ENCODE data around the gene AVL9.
"Not testable (repeated sequence)": the region's sequence is repeated elsewhere in the genome, so short reads cannot be mapped to it uniquely, and the experiment has no call there.

The AVL9 gene

DNA sequence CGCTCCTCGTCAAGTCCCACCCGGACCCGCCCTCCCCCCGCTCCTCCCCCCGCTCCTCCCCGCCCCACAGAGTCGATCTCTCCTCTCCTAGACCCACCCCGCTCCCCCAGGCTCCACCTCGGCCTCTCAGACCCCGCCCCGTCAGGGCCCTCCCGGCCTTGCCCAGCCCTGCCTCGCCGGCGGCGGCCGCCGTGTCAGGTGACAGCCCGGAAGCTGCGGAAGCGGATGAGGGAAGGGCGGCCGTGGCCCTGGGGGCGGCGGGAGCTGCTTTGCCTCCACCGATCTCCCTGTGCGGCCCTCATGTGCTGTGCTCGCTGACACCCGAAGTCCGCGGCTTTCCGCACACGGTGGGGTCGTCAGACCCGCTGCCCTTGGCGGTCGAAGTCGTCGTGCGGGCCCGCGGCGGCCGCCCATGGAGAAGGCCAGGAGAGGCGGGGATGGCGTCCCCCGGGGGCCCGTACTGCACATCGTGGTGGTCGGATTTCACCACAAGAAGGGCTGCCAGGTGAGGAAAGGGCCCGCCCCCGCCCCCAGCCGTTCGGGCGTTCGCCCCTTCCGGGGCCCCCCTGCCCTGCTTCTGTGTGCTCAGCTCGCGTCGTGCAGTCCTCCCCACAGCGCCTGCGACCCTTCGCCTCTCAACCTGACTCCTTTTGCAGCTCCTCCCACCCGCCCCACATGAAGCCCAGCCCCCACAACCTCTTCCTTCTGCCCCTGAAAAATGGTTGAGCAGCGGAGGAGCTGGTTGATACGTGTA lies at the start of gene AVL9:
AVL9 (plus strand) TSS at position 192 of the 754 bp plus-strand sequence; CDS start at position 413, 221 bp downstream.
- DNase-seq = peak; percentile 99

DNA sequence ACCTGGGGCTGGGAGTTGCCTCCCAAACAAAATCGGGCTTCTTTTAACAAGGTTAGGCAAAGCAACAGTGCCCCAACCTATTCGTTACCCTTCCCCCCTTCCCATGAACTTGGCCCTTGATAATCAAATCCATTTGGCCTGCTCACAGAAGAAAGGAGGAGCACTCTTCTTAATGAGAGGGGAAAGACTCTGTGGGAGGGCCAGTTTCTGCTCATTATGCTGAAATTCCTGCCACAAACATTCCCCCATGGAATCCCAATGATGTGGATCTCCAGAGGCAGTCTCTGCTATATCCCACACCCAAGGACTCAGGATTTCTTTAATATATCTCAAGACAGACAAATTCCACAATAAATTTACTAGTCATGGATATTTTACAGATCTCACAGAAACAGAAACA lies 48.1 kb upstream of the AVL9 start:
- DNase-seq = no peak

- DNase-seq = no peak
Observed at GRCh38 chr7:32453341-32454011, 41.8 kb upstream of the AVL9 start.

DNA sequence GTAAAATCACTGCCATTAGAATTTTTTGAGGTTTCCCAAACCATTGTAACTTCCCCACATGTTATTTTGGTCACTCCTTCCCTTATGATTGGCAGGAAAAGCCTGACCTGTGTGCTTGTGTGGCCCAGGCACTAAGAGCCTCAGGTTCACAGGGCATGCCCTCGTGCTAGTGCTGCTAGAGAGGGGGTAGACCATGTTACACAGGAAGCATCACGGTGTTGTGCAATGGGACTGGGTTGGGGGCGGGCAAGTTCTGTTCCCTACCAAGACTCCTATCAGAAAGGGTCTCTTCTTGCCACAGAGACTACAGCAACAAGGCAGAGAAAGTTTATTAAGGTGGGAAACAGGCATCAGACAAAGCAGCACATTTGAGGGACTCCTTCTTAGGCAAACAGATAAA lies 37.3 kb upstream of the AVL9 start:
- DNase-seq = no peak

DNA sequence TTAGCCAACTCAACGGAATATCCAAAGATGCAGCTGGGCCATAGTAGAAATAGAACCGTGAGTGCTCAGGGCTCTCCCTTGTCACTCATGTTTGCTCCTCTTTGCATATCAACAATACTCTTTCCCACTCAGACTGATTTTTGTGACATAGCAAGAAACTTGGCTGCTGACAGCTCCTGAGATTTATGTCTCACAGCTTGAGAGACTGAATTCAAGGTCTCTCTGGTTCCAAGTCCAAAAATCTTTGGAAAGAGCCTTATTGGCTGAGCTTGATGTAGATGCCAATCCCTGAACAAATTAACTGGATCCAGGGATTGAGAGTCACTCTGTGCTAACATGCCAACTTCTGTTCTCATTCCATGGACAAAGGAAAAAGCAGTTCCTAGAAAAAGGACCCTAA lies 35.5 kb upstream of the AVL9 start:
- DNase-seq = no peak

GRCh38 chr7:32461484-32461883 lies 33.8 kb upstream of the AVL9 start:
- no peak for DNase-seq

- no peak for DNase-seq
Observed at GRCh38 chr7:32462451-32462850, 32.8 kb upstream of the AVL9 start.

DNA sequence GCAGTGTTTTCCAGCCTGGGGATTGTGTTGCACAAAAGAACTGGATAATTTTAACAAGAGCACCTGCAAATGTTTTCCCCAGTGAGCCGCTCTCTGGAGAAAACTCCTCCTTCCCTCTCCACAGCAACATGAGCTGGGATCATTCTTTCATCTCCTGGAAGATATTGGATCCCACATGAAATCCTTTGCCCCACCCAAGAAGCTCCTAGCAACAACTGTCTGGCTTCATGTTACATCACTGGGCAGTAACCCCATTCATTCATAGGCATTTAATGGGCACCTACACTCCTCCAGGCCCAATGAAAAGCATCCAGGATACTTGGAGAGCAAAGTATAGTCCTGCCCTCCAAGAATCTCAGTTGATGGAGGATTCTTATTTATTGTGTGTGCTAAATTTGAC lies 32.3 kb upstream of the AVL9 start:
- no peak for DNase-seq

GRCh38 chr7:32464641-32465416 lies 30.5 kb upstream of the AVL9 start:
- not testable (repeated sequence) for DNase-seq

- not testable (repeated sequence) for DNase-seq
Observed at GRCh38 chr7:32470004-32470403, 25.3 kb upstream of the AVL9 start.

- no peak for DNase-seq
Observed at GRCh38 chr7:32470871-32471270, 24.4 kb upstream of the AVL9 start.

GRCh38 chr7:32472015-32472414 lies 23.3 kb upstream of the AVL9 start:
- DNase-seq = no peak

- DNase-seq = no peak
Observed at GRCh38 chr7:32474008-32474407, 21.3 kb upstream of the AVL9 start.

GRCh38 chr7:32476816-32477648 lies 18.3 kb upstream of the AVL9 start:
- DNase-seq = no peak

- DNase-seq = no peak
Observed at GRCh38 chr7:32477649-32477980, 17.7 kb upstream of the AVL9 start.

DNA sequence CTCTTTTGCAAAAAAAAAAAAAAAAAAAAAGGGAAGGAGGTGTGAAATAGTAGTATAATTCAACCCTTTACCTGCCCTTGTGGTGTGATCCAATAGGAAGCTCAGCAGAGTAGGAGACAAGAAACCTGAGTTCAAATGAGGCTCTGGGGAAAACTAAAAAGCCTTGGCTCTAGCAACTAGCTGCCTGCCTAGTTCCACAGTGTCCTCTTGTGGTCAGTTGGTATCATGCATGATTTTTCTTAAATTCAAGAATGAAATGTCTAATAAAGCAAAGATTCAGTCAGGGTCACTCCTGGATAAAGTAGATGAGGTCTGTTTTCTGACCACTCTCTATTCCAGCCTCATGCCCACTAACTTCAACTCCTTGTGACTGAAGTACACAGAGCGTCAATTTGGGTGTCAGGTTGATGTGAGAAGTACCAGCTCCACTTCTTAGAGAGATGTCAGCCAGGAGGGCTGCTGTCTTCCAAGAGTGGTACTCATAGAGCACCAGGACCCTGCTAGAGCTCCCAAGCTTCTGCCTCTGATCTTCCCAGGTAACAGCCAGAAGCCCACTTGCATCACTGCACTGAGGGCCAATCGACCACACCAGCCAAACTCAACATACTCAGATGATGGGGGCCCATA lies 15.6 kb upstream of the AVL9 start:
- DNase-seq = no peak

GRCh38 chr7:32481176-32481575 lies 14.1 kb upstream of the AVL9 start:
- no peak for DNase-seq

DNA sequence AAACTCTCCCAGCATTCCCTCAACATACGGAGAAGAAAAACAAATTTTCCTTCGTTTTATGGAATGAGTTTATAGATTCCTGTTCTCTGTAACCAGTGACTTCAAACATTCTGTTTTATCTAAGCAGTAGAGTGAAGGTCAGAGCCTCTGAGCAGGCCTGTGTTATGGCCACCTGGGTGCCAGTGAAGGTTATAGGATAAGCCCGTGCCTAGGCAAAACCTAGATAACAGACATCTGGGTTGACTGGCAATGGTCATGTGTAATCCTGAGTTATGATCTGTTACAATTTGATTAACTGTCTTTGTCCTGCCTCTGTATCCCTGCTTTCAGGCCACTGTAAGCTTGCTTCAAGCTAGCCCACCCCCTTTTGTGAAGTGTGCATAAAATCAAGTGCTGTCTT lies 13.4 kb upstream of the AVL9 start:
- DNase-seq = no peak

- no peak for DNase-seq
Observed at GRCh38 chr7:32489788-32490126, 5.5 kb upstream of the AVL9 start.

DNA sequence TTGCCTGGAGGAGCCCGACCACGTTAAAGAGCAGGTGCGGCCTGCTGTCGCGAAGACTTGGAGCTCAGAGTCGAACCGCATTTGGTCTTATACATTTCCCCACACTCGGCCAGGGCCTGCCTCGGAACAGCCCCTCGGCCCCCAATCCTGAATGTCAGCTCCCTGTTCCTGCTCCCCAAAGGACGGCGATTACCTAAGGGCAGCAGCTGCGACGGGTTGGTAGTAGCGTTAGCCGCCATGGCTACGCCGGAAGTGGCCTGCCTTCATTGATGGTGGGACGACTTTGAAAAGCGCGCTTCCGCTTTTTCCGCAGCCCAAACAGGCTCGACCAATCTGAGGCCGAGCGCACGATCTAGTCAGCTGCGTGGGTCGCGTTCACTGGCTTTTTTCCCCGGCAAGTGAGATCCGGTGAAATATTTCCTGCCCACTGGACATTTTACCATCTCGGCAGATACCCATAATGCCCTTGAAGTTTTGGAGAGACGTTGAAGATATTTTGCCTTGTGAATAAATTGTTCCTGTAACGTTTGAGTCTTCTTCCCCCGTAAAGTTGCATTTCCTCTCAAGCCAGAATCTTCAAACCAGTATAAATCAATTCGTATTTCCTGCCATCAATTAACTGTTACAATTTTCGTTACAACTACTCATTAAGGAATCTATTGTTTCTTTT lies 5.0 kb upstream of the AVL9 start, which contains the start of gene LSM5:
LSM5 (minus strand) TSS at position 254 of the 670 bp plus-strand sequence; CDS start at position 239, 15 bp downstream.
- DNase-seq = peak; percentile 94

- DNase-seq = no peak
Observed at GRCh38 chr7:32494946-32495297, 367 bp upstream of the AVL9 start.
